Tibial nerve (tissue), 4 donors: ENCODE measurements around the gene ADD3.

ENCODE experiments used
- EP300 ChIP-seq, 2 donors: sonication (generic); formaldehyde crosslinking; IDR thresholded peaks; one replicate each; pipeline ENCODE4 v1.6.1; 2017; ENCODE audit warnings: antibody characterized with exemption in 2 of 2, mild to moderate bottlenecking in 1 of 2
- POLR2A ChIP-seq, 2 donors: fragments of 450-650 bp; IDR thresholded peaks; one replicate each; pipeline ENCODE4 v1.6.1; 2017; ENCODE audit warnings: antibody characterized with exemption in 2 of 2, mild to moderate bottlenecking in 2 of 2, moderate library complexity in 2 of 2
- TF ChIP-seq, protein P1 (sequence below), 5 experiments: fragments of 200-600 bp in 3 of 5; fragments of 450-650 bp in 2 of 5; sonication (generic) in 3 of 5; IDR thresholded peaks; one replicate each; pipeline ENCODE4 v1.5.1; 2016 to 2019; ENCODE audit warnings: antibody characterized with exemption in 5 of 5, mild to moderate bottlenecking in 3 of 5, moderate library complexity in 2 of 5

DNA sequence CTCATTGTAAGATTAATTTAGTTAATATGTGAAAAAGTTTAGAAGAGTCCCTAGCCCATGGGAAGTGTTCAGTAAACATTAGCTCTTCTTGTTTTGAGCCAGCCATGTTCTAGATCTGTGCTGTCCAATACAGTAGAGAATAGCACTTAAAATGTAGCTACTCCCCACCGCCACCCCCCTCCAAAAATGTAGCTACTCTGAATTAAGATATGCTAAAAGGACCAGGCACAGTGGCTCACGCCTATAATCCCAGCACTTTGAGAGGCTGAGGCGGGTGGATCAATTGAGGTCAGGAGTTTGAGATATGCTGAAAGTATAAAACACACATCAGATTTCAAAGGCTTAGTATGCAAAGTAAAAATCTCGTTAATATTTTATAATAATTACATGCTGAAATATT, 152.3 kb downstream of the ADD3 start:
- TF ChIP-seq POLR2A (IDR thresholded peaks at IDR 0.05) (no peak), EP300 (IDR thresholded peaks at IDR 0.05) (no peak)
- TF ChIP-seq, protein P1, sequence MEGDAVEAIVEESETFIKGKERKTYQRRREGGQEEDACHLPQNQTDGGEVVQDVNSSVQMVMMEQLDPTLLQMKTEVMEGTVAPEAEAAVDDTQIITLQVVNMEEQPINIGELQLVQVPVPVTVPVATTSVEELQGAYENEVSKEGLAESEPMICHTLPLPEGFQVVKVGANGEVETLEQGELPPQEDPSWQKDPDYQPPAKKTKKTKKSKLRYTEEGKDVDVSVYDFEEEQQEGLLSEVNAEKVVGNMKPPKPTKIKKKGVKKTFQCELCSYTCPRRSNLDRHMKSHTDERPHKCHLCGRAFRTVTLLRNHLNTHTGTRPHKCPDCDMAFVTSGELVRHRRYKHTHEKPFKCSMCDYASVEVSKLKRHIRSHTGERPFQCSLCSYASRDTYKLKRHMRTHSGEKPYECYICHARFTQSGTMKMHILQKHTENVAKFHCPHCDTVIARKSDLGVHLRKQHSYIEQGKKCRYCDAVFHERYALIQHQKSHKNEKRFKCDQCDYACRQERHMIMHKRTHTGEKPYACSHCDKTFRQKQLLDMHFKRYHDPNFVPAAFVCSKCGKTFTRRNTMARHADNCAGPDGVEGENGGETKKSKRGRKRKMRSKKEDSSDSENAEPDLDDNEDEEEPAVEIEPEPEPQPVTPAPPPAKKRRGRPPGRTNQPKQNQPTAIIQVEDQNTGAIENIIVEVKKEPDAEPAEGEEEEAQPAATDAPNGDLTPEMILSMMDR (IDR thresholded peaks at IDR 0.05): no peak
